GM21390 (cell line): ENCODE measurements around the gene PILRB.
"Not testable (repeated sequence)": the region's sequence is repeated elsewhere in the genome, so short reads cannot be mapped to it uniquely, and the experiment has no call there.

Experiments used
- ATAC-seq: cut with Tn5 transposase; IDR thresholded peaks from one replicate; pipeline ENCODE4 v1.9.1; 2021; ENCODE audit not compliant: unreplicated experiment

PILRB gene

GRCh38 chr7:100353685-100354330 is 4.1 kb upstream of the PILRB start:
- no peak for ATAC-seq

- ATAC-seq: no peak
These were observed 1.4 kb upstream of the PILRB start for GRCh38 chr7:100356416-100357068.

GRCh38 chr7:100357131-100357561 is 771 bp upstream of the PILRB start:
- no peak for ATAC-seq

GRCh38 chr7:100358857-100359212 is 918 bp downstream of the PILRB start:
- no peak for ATAC-seq

- no peak for ATAC-seq
These were observed 2.4 kb downstream of the PILRB start for GRCh38 chr7:100360135-100360854.

GRCh38 chr7:100363098-100363497 is 5.2 kb downstream of the PILRB start:
- ATAC-seq: no peak

GRCh38 chr7:100363797-100364196 is 5.9 kb downstream of the PILRB start:
- ATAC-seq: not testable (repeated sequence)

- no peak for ATAC-seq
These were observed 6.6 kb downstream of the PILRB start for GRCh38 chr7:100364480-100364879.

- ATAC-seq: not testable (repeated sequence)
These were observed 8.1 kb downstream of the PILRB start for GRCh38 chr7:100365998-100366367.

- ATAC-seq: no peak
These were observed 8.7 kb downstream of the PILRB start for GRCh38 chr7:100366411-100367250.

GRCh38 chr7:100367251-100367620 is 9.3 kb downstream of the PILRB start:
- no peak for ATAC-seq

GRCh38 chr7:100367676-100368613 is 10.0 kb downstream of the PILRB start:
- ATAC-seq: no peak

GRCh38 chr7:100369105-100369504 is 11.2 kb downstream of the PILRB start:
- ATAC-seq: peak; percentile 49

- no peak for ATAC-seq
These were observed 12.4 kb downstream of the PILRB start for GRCh38 chr7:100370303-100370702.

GRCh38 chr7:100370746-100371145 is 12.8 kb downstream of the PILRB start:
- no peak for ATAC-seq

- ATAC-seq: no peak
These were observed 13.7 kb downstream of the PILRB start for GRCh38 chr7:100371561-100372171.

- no peak for ATAC-seq
These were observed 14.3 kb downstream of the PILRB start for GRCh38 chr7:100372256-100372655.

- ATAC-seq: no peak
These were observed 14.8 kb downstream of the PILRB start for GRCh38 chr7:100372694-100373093.

GRCh38 chr7:100373261-100373831 is 15.4 kb downstream of the PILRB start, which contains the start of gene PILRA:
TSS of gene PILRA (plus strand) at chr7:100373487. CDS start at chr7:100373657, 170 bp downstream.
- no peak for ATAC-seq
